GM15510 (cell line): ENCODE data around the gene KCNJ10.

Experiments used
- POLR2A ChIP-seq: IDR thresholded peaks from 3 replicates; pipeline ENCODE4 v1.6.1; 2011; ENCODE audit warnings: borderline replicate concordance; ENCODE audit not compliant: insufficient read length; ENCODE audit errors: extremely low read depth

KCNJ10 gene

GRCh38 chr1:160011781-160012180 lies 58.2 kb downstream of the KCNJ10 start:
- TF ChIP-seq POLR2A: no peak

- TF ChIP-seq POLR2A: no peak
Measured at GRCh38 chr1:160009801-160010200, 60.2 kb downstream of the KCNJ10 start.

DNA sequence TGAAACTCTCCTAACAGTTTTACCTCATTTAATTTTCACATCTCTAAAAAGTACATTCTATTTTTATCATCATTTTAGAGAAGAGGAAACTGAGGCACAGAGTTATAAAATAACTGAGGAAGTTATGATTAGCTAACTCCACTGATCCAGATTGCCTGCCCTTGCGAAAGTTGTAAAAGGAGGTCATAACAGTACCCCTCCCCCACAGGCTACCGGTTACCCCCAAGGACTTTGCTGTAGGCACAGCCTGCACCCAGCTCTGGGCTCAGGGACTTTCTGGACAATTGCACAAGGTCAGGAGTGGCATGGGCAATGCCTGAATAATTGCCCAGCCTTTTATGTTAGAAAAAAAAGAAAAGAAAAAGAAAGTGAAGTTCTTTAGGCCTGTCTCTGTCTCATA lies 60.9 kb downstream of the KCNJ10 start:
- no peak for TF ChIP-seq POLR2A

GRCh38 chr1:160007577-160008200 lies 62.3 kb downstream of the KCNJ10 start:
- no peak for TF ChIP-seq POLR2A

DNA sequence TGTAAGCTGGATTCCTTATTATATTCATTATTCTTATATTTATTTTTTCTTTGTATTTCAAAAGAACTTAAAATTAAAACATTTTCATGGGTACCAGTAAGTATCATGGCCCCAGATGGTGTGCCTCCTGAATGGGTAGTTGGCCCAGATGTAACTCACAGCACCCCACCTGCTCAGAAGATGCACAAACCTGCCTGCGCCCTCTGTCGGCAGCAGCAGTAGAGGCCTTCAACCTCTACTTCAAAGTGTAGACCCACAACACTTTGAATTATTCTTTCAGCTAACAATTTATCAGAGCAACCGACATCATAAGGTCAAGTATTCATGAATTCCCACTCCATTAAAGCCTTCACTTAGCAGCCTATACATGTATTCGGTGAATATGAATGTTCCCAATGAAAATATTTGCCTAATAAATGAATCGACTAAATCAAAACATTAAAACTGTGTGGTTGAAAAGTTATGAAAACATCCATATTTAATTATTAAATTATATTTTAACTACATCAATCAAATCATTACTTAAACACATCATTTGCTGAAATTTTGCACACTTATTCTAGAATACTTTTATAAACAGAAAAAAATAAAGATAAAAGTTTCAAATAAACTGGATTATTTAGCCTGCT lies 63.5 kb downstream of the KCNJ10 start:
- TF ChIP-seq POLR2A: no peak

DNA sequence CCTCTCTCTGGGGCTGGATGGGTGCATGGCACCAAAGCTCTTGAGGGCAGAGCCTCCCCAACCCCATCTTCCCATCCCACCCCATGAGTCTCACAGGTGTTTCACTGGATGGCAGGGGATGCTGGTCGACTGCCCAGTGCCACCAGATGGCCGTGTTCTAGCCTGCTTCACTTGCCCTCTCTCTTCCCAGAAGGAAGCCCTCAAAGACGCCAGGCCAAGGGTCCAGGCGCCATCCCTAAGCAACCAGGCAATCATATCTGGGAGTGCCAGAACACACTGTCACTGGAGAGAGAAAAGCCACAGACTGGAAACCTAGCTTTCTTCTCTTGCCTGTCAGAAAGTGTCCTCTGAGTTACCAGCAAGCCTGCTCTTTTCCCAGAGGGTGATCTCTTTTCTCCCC lies 64.9 kb downstream of the KCNJ10 start:
- TF ChIP-seq POLR2A: no peak

GRCh38 chr1:160004425-160004824 lies 65.5 kb downstream of the KCNJ10 start:
- no peak for TF ChIP-seq POLR2A

DNA sequence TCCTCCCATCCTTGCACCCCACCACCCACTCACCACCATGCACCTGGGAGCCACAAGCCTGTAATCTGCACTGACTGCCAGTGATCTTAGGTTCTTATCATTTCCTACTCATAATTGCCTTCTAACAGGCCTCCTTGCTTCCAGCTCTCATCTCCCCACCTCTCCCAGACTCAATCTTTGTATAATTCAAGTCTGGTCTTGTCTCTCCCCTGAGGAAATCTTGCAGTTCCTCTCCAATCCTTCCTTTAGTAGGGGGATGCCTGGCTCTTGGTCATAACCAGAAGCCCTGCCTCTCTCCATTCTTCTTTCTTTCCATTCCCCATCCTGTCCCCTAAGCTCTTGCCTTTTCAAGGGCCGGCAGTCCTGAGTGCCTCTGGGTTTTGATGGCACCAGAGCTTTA lies 66.0 kb downstream of the KCNJ10 start:
- TF ChIP-seq POLR2A: no peak

GRCh38 chr1:160001440-160001839 lies 68.5 kb downstream of the KCNJ10 start:
- no peak for TF ChIP-seq POLR2A

DNA sequence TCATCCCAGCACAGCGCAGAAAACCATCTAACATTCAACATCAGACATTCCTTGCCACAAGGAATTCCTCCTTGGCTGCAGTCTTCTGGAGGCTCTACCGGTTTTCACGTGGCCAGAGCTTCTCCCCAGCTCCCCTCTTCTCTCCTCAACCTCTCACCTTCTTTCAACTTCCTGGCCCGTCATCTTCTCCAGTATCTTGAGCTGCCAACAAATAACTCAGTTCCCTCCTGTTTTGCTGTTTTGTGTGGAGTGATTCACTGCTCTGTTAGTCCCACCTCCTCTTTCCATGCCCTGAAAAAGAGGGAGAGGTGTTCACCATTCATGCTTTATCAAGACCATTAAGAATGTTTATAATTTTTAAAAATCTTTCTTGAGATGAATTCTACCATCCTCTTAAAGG lies 70.8 kb downstream of the KCNJ10 start:
- TF ChIP-seq POLR2A: no peak

- no peak for TF ChIP-seq POLR2A
Measured at GRCh38 chr1:159996653-159997052, 73.3 kb downstream of the KCNJ10 start.

- TF ChIP-seq POLR2A: no peak
Measured at GRCh38 chr1:159994896-159995295, 75.1 kb downstream of the KCNJ10 start.

DNA sequence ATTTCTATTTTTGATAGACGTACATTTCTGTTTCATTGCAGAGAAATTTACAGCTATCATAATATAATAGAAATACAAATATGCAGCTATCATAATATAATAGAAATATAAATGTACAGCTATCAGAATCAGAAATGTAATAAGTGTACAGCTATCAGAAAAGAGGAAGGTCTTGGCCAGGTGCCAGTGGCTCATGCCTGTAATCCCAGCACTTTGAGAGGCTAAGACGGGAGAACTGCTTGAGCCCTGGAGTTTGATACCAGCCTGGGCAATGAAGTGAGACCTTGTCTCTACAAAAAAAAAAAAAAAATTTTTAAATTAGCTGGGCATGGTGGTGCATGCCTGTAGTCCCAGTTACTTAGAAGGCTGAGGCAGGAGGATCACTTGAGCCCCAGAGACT lies 76.0 kb downstream of the KCNJ10 start:
- TF ChIP-seq POLR2A: no peak

DNA sequence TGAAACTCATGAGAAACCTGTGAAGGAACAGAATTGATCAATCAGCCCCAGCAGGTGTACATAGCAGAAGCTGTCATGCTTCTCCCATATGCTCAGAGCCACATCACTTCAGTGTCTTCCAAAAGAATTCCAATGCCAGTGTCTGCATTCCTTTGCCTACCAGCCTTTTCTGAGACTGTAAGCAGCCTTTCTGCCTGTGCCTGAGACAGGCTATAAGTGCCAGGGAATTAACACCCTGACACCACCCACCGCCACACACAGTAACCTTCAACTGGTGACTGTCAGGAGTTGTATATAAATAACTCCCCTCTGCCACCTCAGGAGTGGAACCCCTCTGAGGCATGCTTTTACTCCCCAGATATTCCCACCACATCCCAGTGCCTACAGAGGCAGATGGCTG lies 77.8 kb downstream of the KCNJ10 start:
- no peak for TF ChIP-seq POLR2A

GRCh38 chr1:159991513-159991912 lies 78.4 kb downstream of the KCNJ10 start:
- no peak for TF ChIP-seq POLR2A

GRCh38 chr1:159990005-159990404 lies 80.0 kb downstream of the KCNJ10 start:
- no peak for TF ChIP-seq POLR2A

DNA sequence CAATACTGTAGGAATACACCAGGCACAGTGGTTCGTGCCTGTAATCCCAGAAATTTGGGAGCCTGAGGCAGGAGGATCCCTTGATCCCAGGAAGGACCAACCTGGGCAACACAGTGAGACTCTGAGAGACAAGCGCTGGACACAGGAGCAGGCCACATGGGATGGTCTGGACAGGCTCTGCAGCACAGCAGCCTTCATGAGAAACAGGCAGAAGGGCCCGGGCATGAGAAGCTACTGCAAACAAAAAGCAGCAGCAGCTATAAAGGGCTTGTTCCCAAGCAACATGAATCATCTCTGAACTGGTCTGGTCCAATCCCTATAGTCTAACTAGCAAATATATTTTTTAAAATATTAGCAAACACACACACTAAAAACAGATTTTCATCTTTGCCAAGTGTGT lies 80.4 kb downstream of the KCNJ10 start:
- no peak for TF ChIP-seq POLR2A

- TF ChIP-seq POLR2A: no peak
Measured at GRCh38 chr1:159988006-159988405, 82.0 kb downstream of the KCNJ10 start.

GRCh38 chr1:159987186-159987585 lies 82.8 kb downstream of the KCNJ10 start:
- TF ChIP-seq POLR2A: no peak
